ENCODE results near the gene C1QTNF12. TPM values are rescaled to one million over a fixed set of nuclear protein-coding genes. Genes with fewer than 3 reads are reported as not detected.

Gene C1QTNF12
- total RNA-seq: not detected

GRCh38 chr1:1246577-1247340 is at the start of gene C1QTNF12:
Gene C1QTNF12, minus strand, starts transcription at chr1:1246722. Its CDS starts 32 bp downstream, at chr1:1246690.

GRCh38 chr1:1273512-1274298 is 27.2 kb upstream of the C1QTNF12 start, which contains the start of gene UBE2J2:
Gene UBE2J2, minus strand, starts transcription at chr1:1273854. Its CDS starts 5,862 bp downstream, at chr1:1267992.

GRCh38 chr1:1232208-1232795 is 14.2 kb downstream of the C1QTNF12 start, which contains the start of gene B3GALT6:
Gene B3GALT6, plus strand, starts transcription at chr1:1232237. Its CDS starts 42 bp downstream, at chr1:1232279.

GRCh38 chr1:1231400-1232207 is 14.9 kb downstream of the C1QTNF12 start, which contains the start of gene SDF4:
Gene SDF4, minus strand, starts transcription at chr1:1232001. Its CDS starts 3,229 bp downstream, at chr1:1228772.

GRCh38 chr1:1213345-1214265 is 32.9 kb downstream of the C1QTNF12 start, which contains the start of gene TNFRSF4:
Gene TNFRSF4, minus strand, starts transcription at chr1:1214153. Its CDS starts 26 bp downstream, at chr1:1214127.

GRCh38 chr1:1206376-1206965 is 40.1 kb downstream of the C1QTNF12 start, which contains the start of gene TNFRSF18:
Gene TNFRSF18, minus strand, starts transcription at chr1:1206592. Its CDS starts 21 bp downstream, at chr1:1206571.

Small RNA genes lying within 50 kb of the gene (small RNA-seq; reads per million reads assigned to genes)
- gene MIR6726: 0 reads per million in 2 donors

Other genes starting within 250 kb of the C1QTNF12 start
- gene HES4, start 246.6 kb downstream of the C1QTNF12 start, total RNA-seq: 10 to 100 TPM; 32.0 to 57.1 TPM
- 1,000 to 10,000 TPM; 2,813 to 2,877 TPM for gene ISG15, start 233.2 kb downstream of the C1QTNF12 start, total RNA-seq
- gene AGRN, start 226.6 kb downstream of the C1QTNF12 start, total RNA-seq: 100 to 1,000 TPM in 1 of 2 donors, 10 to 100 TPM in 1; 80.3 to 113 TPM
- gene RNF223, start 172.4 kb downstream of the C1QTNF12 start, total RNA-seq: not detected
- 10 to 100 TPM in 1 of 2 donors, 1 to 10 TPM in 1; 8.6 to 12.0 TPM for gene C1orf159, start 130.6 kb downstream of the C1QTNF12 start, total RNA-seq
- not detected for gene TTLL10, start 72.8 kb downstream of the C1QTNF12 start, total RNA-seq
- under 1 TPM in 1 of 2 donors, not detected in 1; 0.34 TPM for gene TNFRSF18, start 40.1 kb downstream of the C1QTNF12 start, total RNA-seq
- gene TNFRSF4, start 32.6 kb downstream of the C1QTNF12 start, total RNA-seq: not detected
- gene SDF4, start 14.7 kb downstream of the C1QTNF12 start, total RNA-seq: 10 to 100 TPM; 79.5 to 88.9 TPM
- 10 to 100 TPM; 19.0 to 26.5 TPM for gene B3GALT6, start 14.5 kb downstream of the C1QTNF12 start, total RNA-seq
- gene UBE2J2, start 27.1 kb upstream of the C1QTNF12 start, total RNA-seq: 10 to 100 TPM; 28.9 to 32.6 TPM
- gene SCNN1D, start 33.7 kb upstream of the C1QTNF12 start, total RNA-seq: under 1 TPM; 0.67 to 0.69 TPM
- gene ACAP3, start 61.2 kb upstream of the C1QTNF12 start, total RNA-seq: 10 to 100 TPM; 21.3 to 42.0 TPM
- gene PUSL1, start 61.9 kb upstream of the C1QTNF12 start, total RNA-seq: 10 to 100 TPM; 15.8 to 23.6 TPM
- 100 to 1,000 TPM in 1 of 2 donors, 10 to 100 TPM in 1; 57.5 to 102 TPM for gene INTS11, start 77.9 kb upstream of the C1QTNF12 start, total RNA-seq
- 10 to 100 TPM; 20.0 to 23.0 TPM for gene CPTP, start 78.1 kb upstream of the C1QTNF12 start, total RNA-seq
- under 1 TPM in 1 of 2 donors, not detected in 1; 0.33 TPM for gene TAS1R3, start 84.6 kb upstream of the C1QTNF12 start, total RNA-seq
- 10 to 100 TPM; 44.4 to 60.6 TPM for gene DVL1, start 102.7 kb upstream of the C1QTNF12 start, total RNA-seq
- under 1 TPM in 1 of 2 donors, not detected in 1; 0.33 TPM for gene MXRA8, start 111.8 kb upstream of the C1QTNF12 start, total RNA-seq
- gene AURKAIP1, start 128.5 kb upstream of the C1QTNF12 start, total RNA-seq: 100 to 1,000 TPM; 117 to 140 TPM
- gene CCNL2, start 152.6 kb upstream of the C1QTNF12 start, total RNA-seq: 10 to 100 TPM; 63.9 to 72.3 TPM
- gene MRPL20, start 160.6 kb upstream of the C1QTNF12 start, total RNA-seq: 100 to 1,000 TPM in 1 of 2 donors, 10 to 100 TPM in 1; 57.5 to 103 TPM
- under 1 TPM in 1 of 2 donors, not detected in 1; under 0.01 TPM for gene ANKRD65, start 174.6 kb upstream of the C1QTNF12 start, total RNA-seq
- 1 to 10 TPM; 2.4 to 4.3 TPM for gene VWA1, start 189.0 kb upstream of the C1QTNF12 start, total RNA-seq
- not detected for gene ATAD3C, start 203.0 kb upstream of the C1QTNF12 start, total RNA-seq
- gene ATAD3B, start 225.0 kb upstream of the C1QTNF12 start, total RNA-seq: 10 to 100 TPM; 22.4 to 33.6 TPM

Data from melanocyte of skin (primary cell).